Natural killer cell treated with Interleukin-12 subunit alpha and Interleukin-12 subunit beta and Interleukin-15 and Interleukin-18, amount 100 ng/mL, for 72 hours (primary cell): ENCODE results near the gene ACVR1. TPM values are rescaled to one million over a fixed set of nuclear protein-coding genes. Genes with fewer than 3 reads are reported as not detected.

Source experiments
- ATAC-seq, 2 donors: fragments of 150-1000 bp; cut with Tn5 transposase in 1 of 2; sonication (Bioruptor Pico), chemical (Tn5 transposase) in 1 of 2; 2 replicates each; pipeline ENCODE4 v1.10.0; 2021
- DNase-seq: peaks from one replicate; pipeline ENCODE4 v3.0.0; 2022; ENCODE audit warnings: low spot score
- H3K27ac Mint-ChIP-seq, 2 donors: 1 replicate in 1 of 2; 2 replicates in 1 of 2; pipeline ENCODE4 v1.8.0; 2022; ENCODE audit warnings: mixed read lengths in 2 of 2, mild to moderate bottlenecking in 1 of 2, moderate library complexity in 1 of 2
- H3K27me3 Mint-ChIP-seq, 2 donors: 1 replicate in 1 of 2; 2 replicates in 1 of 2; pipeline ENCODE4 v1.8.0; 2022; ENCODE audit warnings: mixed read lengths in 2 of 2
- H3K36me3 Mint-ChIP-seq: one replicate; pipeline ENCODE4 v1.8.0; 2022; ENCODE audit warnings: mixed read lengths
- H3K4me1 Mint-ChIP-seq, 2 donors: 1 replicate in 1 of 2; 2 replicates in 1 of 2; pipeline ENCODE4 v1.8.0; 2022; ENCODE audit warnings: low read depth in 2 of 2, mixed read lengths in 2 of 2, mild to moderate bottlenecking in 1 of 2
- H3K4me3 Mint-ChIP-seq: one replicate; pipeline ENCODE4 v1.8.0; 2022; ENCODE audit warnings: mixed read lengths
- H3K9me3 Mint-ChIP-seq: 2 replicates; pipeline ENCODE4 v1.8.0; 2022; ENCODE audit warnings: mixed read lengths
- total RNA-seq, 2 donors: library from RNA; stranded (reverse); gene quantifications; one replicate each; pipeline ENCODE4 v1.2.3, GENCODE V29; 2022

ACVR1 gene
- total RNA-seq: 10 to 100 TPM in 1 of 2 donors, 1 to 10 TPM in 1; 5.7 to 14.3 TPM

DNA sequence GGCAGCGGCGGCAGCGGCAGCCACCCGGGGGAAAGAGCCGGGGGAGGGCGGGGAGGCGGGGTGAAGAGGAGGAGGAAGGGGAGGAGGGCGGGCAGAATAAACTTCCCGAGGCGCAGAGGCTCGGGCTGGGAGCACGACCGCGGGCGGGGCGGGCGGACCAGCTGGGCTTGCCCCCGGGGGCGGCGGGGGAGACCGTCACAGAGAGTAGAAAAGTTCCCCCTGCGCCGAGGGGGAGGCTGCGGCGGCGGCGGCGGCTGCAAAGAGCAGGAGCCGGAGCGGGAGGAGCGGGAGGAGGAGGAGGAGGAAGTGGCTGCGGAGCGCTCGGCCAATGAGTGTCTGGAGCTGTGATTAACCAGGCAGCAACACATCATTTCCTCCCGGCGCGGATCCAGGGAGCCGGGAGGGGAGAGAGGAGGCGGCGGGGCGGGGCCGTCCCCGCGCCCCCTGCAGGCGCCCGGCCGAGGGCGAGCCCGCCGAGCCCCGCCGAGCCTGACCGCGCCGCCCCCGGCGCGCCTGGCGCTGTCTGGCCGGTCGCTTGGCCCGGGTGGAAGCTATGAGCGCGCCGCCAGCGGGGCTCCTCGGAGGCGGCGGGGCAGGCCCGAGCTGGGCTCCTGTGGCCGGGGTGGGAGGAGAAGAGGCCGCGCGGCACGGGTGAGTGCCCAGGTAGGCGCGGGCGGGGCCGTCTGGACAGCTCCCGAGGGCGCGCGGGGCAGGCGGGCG is at the start of gene ACVR1:
Gene ACVR1 (minus strand): TSS at position 265 of the 720 bp plus-strand sequence. CDS start 76,837 bp downstream, outside the sequence.
- Mint-ChIP-seq H3K36me3 (no peaks in the 10 kb centered on the region), H3K4me1 (peaks cover 15 to 25% of the 10 kb centered on the region in 2 donors), H3K27ac (peak within 1 kb of the TSS; percentile 71 to 79), H3K4me3 (peak within 1 kb of the TSS; percentile 93), H3K9me3 (no peaks in the 10 kb centered on the region), H3K27me3 (no peaks in the 10 kb centered on the region)
- ATAC-seq (peak; percentile 92 to 94), DNase-seq (peak; percentile 88)

DNA sequence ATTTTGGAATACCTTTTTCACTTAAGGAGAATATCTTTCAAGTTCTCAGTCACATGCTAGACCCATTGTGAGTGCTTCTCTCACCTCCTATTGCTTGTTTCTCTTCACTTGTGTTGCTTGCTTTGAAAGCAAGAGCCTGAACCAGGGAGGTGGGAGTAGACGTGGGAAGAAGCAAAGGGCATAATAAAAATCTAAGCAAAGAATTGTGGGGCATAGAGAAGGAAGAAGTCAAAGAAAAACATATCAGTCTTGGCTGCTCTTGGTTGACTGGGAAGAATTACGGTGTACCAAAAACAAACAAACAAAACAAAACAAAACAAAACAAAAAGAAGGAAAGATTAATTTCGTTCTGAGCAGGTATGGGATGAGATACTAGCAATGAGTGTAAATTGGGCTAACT is 48.9 kb upstream of the ACVR1 start:
- no peaks in the 10 kb centered on the region for H3K9me3 Mint-ChIP-seq
- no peaks in the 10 kb centered on the region for H3K4me1 Mint-ChIP-seq
- no peaks in the 10 kb centered on the region for H3K36me3 Mint-ChIP-seq
- no peak for DNase-seq
- peaks cover 10 to 15% of the 10 kb centered on the region in 2 donors for H3K27me3 Mint-ChIP-seq
- no peak for ATAC-seq
- H3K27ac Mint-ChIP-seq: no peak overlapping the region
- H3K4me3 Mint-ChIP-seq: no peak overlapping the region

DNA sequence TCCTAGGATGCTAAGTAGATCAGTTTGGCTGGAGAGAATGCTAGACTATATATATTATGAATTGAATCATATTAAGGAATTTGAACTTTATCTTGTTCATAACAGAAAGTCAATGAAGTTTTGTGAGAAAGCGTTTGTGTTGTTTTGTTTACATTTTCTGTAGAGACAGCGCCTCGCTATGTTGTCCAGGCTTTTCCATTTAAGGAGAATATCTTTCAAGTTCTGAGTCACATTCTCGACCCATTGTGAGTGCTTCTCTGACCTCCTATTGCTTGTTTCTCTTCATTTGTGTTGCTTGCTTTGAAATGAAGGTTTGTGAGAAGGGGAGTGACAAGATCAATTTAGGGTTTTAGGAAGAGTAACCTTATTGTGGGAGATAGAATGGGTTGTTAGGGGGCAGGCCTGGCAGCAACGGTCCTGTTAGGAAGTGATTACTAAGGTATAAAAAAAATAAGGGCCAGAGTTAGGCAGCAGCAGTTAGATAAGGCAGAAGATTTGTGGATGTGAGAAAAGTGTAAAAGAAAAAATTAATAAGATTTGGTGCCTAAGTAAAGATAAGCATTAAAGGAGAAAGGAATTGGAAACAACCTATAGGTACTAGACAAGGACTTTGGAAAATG is 47.6 kb upstream of the ACVR1 start:
- Mint-ChIP-seq H3K9me3 (no peaks in the 10 kb centered on the region), H3K36me3 (no peaks in the 10 kb centered on the region), H3K27me3 (peaks cover 10 to 15% of the 10 kb centered on the region in 2 donors)

DNA sequence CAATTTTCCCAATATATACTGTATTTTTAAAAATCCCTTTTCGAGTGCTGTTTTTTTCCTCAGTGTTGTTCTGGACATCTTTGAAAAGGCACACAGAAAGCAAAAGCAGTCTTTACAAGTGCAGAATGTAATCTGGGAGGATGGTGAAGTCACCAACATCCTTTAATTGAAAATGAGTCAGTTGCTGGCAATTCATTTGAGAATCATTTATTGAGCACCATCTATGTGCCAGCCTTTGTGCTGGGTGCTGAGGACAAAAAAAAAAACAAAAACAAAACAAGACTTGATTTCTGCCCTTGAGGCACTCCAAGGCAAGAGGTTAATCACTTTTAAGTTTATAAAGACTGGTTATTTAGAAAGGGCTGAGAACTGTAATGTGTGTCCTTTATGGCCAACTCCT is 46.7 kb upstream of the ACVR1 start:
- H3K4me3 Mint-ChIP-seq: no peak overlapping the region
- H3K4me1 Mint-ChIP-seq: no peaks in the 10 kb centered on the region
- H3K27me3 Mint-ChIP-seq: peaks cover 8 to 15% of the 10 kb centered on the region in 2 donors
- no peak for DNase-seq
- H3K27ac Mint-ChIP-seq: no peak overlapping the region
- H3K36me3 Mint-ChIP-seq: no peaks in the 10 kb centered on the region
- no peaks in the 10 kb centered on the region for H3K9me3 Mint-ChIP-seq
- ATAC-seq: no peak

More for the DNA sequence above, 47.6 kb upstream of the ACVR1 start:
- Mint-ChIP-seq H3K4me1 (no peaks in the 10 kb centered on the region), H3K27ac (no peak overlapping the region), H3K4me3 (no peak overlapping the region)
- ATAC-seq (no peak), DNase-seq (no peak)

DNA sequence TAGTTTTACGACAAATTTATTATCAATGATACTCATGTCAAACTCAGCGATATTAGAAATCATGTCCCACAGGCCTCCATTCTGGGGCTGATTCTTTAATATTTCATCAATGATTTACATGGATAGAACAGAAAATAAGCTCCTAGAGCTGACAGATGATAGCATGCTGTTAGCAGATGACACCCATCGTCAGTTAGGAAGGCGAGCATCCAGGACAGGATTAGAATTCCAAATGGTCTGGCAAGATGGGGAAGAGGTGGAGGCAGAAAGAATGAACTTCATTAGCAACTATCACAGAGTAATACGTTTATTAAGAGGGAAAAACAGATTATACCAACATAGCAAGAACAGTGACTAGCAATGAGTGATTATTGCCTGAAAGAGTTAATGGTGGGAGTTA is 46.2 kb upstream of the ACVR1 start:
- no peak overlapping the region for H3K27ac Mint-ChIP-seq
- H3K4me3 Mint-ChIP-seq: no peak overlapping the region
- no peaks in the 10 kb centered on the region for H3K36me3 Mint-ChIP-seq
- peaks cover 8 to 15% of the 10 kb centered on the region in 2 donors for H3K27me3 Mint-ChIP-seq
- DNase-seq: no peak
- H3K9me3 Mint-ChIP-seq: no peaks in the 10 kb centered on the region
- no peak for ATAC-seq
- H3K4me1 Mint-ChIP-seq: no peaks in the 10 kb centered on the region

DNA sequence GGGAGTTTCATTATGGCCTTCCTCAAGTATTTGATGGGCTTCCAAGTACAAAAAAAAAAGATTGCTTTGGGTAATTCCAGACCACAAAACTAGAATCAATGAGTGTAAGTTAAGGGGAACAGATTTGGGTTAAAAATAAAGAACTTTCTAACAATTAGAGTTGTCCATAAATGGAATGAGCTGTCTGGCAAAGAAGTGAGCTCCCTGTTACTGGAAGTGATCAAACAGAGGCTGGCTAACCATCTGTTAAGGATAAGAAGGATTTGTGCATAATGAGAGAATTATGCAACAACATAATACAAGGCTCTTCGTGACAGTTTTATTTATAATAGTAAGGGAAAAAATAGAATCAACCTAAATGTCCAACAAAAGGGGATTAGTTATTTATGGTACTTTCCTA is 44.6 kb upstream of the ACVR1 start:
- no peaks in the 10 kb centered on the region for H3K36me3 Mint-ChIP-seq
- no peak overlapping the region for H3K27ac Mint-ChIP-seq
- DNase-seq (no peak), ATAC-seq (no peak)
- H3K27me3 Mint-ChIP-seq: peaks cover 8 to 15% of the 10 kb centered on the region in 2 donors
- no peaks in the 10 kb centered on the region for H3K4me1 Mint-ChIP-seq
- H3K9me3 Mint-ChIP-seq: no peaks in the 10 kb centered on the region
- H3K4me3 Mint-ChIP-seq: no peak overlapping the region

DNA sequence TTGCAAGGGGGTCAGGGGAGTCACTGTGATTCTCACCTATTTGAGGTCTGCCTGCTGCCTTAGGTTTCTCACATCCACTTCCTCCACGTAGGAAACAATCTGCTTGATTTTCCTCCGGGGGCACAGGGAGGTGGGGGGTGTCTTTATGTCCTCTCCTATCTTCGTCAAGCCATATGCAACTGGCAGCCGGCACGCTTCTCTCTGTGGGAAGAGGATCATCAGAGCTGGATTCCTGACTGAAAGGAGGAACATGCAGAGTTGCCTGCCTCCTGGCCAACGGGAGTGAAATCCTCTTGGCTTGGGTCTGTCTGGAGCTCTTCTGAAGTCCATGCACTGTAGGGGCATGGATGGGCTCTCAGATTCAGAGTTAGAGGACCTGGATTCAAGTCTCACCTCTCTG is 43.1 kb upstream of the ACVR1 start:
- H3K4me3 Mint-ChIP-seq: no peak overlapping the region
- no peaks in the 10 kb centered on the region for H3K4me1 Mint-ChIP-seq
- no peak for DNase-seq
- no peaks in the 10 kb centered on the region for H3K9me3 Mint-ChIP-seq
- H3K27ac Mint-ChIP-seq: no peak overlapping the region
- no peak for ATAC-seq
- no peaks in the 10 kb centered on the region for H3K36me3 Mint-ChIP-seq
- H3K27me3 Mint-ChIP-seq: peaks cover 4 to 7% of the 10 kb centered on the region in 2 donors

DNA sequence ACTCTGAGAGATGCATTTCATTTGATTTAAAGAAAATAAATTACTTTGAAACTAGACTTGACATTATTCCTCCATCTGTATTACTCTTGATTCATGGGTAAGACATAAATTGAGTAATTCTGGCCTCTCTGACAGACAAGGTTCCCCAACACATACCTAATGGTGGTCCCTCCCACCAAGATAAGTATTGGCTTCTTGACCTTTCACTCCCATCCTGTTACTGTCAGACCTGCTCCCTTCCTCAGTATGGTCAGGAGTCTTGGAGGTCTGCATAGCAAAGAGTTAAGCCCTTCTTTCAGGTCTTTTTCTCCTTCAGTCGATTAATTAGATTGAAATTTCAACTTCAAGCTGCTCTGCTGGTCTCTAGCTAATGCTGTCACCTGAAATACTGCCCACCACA is 42.2 kb upstream of the ACVR1 start:
- no peak for ATAC-seq
- H3K27ac Mint-ChIP-seq: no peak overlapping the region
- no peaks in the 10 kb centered on the region for H3K4me1 Mint-ChIP-seq
- DNase-seq: no peak
- H3K9me3 Mint-ChIP-seq: no peaks in the 10 kb centered on the region
- H3K27me3 Mint-ChIP-seq: peaks cover 2 to 7% of the 10 kb centered on the region in 2 donors
- H3K36me3 Mint-ChIP-seq: no peaks in the 10 kb centered on the region
- no peak overlapping the region for H3K4me3 Mint-ChIP-seq

DNA sequence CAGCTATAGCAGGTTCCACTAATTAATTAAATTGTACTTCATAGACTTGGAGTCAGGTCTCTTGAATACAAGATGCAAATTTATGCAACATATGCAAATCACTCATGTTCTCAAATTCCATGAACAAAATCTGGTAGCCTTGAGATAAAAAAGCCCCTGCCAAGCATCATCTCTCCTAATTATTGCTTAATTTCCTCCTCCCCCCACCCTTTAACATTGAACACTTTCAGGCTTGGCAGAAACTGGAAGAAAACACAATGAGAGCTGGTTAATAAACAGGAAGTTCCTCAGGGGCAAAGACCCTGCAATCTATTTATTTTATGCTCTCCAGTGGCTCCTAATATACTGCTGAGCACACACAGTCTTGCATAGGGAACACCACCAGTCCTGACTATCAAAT is 35.6 kb upstream of the ACVR1 start:
- H3K27ac Mint-ChIP-seq: no peak overlapping the region
- H3K9me3 Mint-ChIP-seq: no peaks in the 10 kb centered on the region
- peaks cover 12 to 21% of the 10 kb centered on the region in 2 donors for H3K27me3 Mint-ChIP-seq
- no peak overlapping the region for H3K4me3 Mint-ChIP-seq
- ATAC-seq (no peak), DNase-seq (no peak)
- H3K36me3 Mint-ChIP-seq: no peaks in the 10 kb centered on the region
- H3K4me1 Mint-ChIP-seq: peaks cover 0 to under 1% of the 10 kb centered on the region in 2 donors

DNA sequence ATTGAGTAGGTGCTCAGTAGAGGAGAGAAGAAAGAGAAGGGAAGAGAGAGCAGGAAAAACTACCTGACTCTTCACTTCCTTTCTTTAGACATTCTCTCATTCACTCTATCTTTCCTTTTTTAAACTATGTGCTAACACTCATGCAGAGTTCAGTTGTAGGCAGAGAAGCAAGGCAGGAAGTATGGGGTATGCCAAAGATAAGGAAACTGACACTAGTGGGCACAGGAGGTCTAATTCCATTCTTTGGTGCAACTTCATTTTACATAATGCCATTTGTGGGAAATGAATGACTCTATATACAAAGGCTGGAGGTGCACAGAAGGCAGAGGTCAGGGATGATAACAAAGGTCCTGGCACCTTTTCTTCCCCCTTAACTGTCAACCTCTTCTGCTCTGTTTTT is 35.1 kb upstream of the ACVR1 start:
- ATAC-seq: no peak
- Mint-ChIP-seq H3K27me3 (peaks cover 15 to 26% of the 10 kb centered on the region in 2 donors), H3K36me3 (no peaks in the 10 kb centered on the region), H3K9me3 (no peaks in the 10 kb centered on the region), H3K4me3 (no peak overlapping the region), H3K4me1 (peaks cover 0 to 5% of the 10 kb centered on the region in 2 donors), H3K27ac (no peak overlapping the region)
- DNase-seq: no peak

DNA sequence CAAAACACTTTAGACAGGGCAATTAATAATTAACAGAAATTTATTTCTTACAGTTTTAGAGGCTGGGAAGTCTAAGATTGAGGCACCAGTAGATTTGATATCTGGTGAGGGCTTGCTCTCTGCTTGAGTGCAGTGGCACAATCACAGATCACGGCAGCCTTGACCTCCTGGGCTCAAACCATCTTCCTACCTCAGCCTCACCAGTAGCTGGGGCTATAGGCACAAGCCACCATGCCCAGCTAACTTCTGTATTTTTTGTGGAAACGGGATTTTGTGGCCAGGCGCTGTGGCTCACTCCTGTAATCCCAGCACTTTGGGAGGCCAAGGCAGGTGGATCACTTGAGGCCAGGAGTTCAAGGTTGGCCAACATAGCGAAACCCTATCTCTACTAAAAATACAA is 29.0 kb upstream of the ACVR1 start:
- no peaks in the 10 kb centered on the region for H3K9me3 Mint-ChIP-seq
- H3K27ac Mint-ChIP-seq: no peak overlapping the region
- H3K27me3 Mint-ChIP-seq: peaks cover 9 to 14% of the 10 kb centered on the region in 2 donors
- peaks cover 2 to 5% of the 10 kb centered on the region in 2 donors for H3K4me1 Mint-ChIP-seq
- no peak overlapping the region for H3K4me3 Mint-ChIP-seq
- H3K36me3 Mint-ChIP-seq: no peaks in the 10 kb centered on the region
- DNase-seq (no peak), ATAC-seq (no peak)

DNA sequence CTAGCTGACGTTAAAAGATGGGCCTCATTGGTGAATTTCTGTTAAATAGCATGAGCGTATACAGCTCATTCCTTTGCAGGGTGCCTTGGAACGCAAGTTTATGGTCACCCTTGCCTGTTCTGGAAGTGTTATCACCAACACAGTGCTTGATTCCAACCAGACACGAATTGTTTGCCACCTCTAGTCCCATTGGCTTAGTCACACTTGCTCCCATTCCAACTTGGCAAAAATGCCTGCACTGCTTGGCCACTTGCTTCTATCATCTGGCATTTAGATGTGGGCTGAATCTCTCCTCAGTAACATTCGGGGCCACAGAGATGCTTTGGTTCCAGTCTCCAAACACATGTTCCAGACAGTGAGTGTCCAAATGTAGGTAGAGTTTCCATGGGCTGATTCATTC is 27.5 kb upstream of the ACVR1 start:
- no peaks in the 10 kb centered on the region for H3K9me3 Mint-ChIP-seq

DNA sequence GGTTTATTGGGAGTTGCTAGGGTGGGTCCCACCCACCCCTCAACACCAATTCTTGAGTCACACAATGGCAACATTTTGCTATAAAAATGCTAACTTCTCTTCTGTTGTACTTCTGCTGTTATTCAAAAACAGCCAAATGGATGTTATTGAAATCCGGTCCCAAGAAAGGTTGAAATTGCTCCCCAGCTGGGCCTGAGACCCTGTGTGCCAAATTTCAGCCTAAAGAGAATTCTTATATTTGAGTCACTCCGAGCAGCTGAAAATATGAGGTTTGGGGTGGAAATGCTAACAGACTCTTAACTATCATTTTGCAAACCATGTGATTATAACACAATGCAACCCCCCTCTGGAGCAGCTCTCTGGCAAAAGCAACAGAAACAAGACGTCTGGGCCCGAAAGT is 27.0 kb upstream of the ACVR1 start:
- Mint-ChIP-seq H3K27ac (no peak overlapping the region), H3K4me3 (no peak overlapping the region)

More for the DNA sequence above, 27.5 kb upstream of the ACVR1 start:
- peaks cover 6 to 13% of the 10 kb centered on the region in 2 donors for H3K27me3 Mint-ChIP-seq
- no peak overlapping the region for H3K4me3 Mint-ChIP-seq
- no peak for ATAC-seq
- DNase-seq: no peak
- H3K4me1 Mint-ChIP-seq: peaks cover 10 to 15% of the 10 kb centered on the region in 2 donors
- H3K36me3 Mint-ChIP-seq: no peaks in the 10 kb centered on the region
- H3K27ac Mint-ChIP-seq: no peak overlapping the region

DNA sequence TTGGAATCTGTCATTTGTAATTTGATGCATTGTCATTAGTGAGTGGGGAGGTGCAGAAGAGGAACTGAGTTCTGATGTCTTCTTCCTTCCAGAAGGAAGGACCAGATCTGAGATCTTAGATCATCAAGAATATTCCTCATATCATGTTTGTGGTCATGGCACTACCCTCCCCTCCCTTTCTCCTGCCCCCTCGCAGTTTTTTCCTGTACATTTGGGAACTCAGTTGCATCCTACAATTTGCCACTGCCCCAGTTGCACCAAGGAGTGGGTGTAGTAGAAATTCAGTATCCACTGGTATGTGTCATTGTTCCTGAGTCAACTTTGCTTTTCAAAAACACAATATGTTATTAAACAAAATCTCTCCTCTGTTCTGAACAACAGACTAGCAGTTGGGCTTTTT is 26.6 kb upstream of the ACVR1 start:
- H3K4me1 Mint-ChIP-seq: peaks cover 19 to 24% of the 10 kb centered on the region in 2 donors
- H3K4me3 Mint-ChIP-seq: no peak overlapping the region
- peaks cover 6 to 11% of the 10 kb centered on the region in 2 donors for H3K27me3 Mint-ChIP-seq
- ATAC-seq (no peak), DNase-seq (no peak)
- no peaks in the 10 kb centered on the region for H3K36me3 Mint-ChIP-seq
- no peaks in the 10 kb centered on the region for H3K9me3 Mint-ChIP-seq
- no peak overlapping the region for H3K27ac Mint-ChIP-seq

More for the DNA sequence above, 27.0 kb upstream of the ACVR1 start:
- DNase-seq (no peak), ATAC-seq (no peak)
- no peaks in the 10 kb centered on the region for H3K36me3 Mint-ChIP-seq
- peaks cover 6 to 13% of the 10 kb centered on the region in 2 donors for H3K27me3 Mint-ChIP-seq
- H3K9me3 Mint-ChIP-seq: no peaks in the 10 kb centered on the region
- peaks cover 14 to 20% of the 10 kb centered on the region in 2 donors for H3K4me1 Mint-ChIP-seq
